Activated naive CD8-positive, alpha-beta T cell (primary cell): Measurements from ENCODE around the gene DCLK3.

Experiments
- H3K27ac Mint-ChIP-seq: one replicate; pipeline ENCODE4 v1.8.0; 2021; ENCODE audit warnings: mixed read lengths
- H3K27me3 Mint-ChIP-seq: one replicate; pipeline ENCODE4 v1.8.0; 2021; ENCODE audit warnings: mixed read lengths
- H3K36me3 Mint-ChIP-seq: one replicate; pipeline ENCODE4 v1.8.0; 2021; ENCODE audit warnings: mixed read lengths
- H3K4me1 Mint-ChIP-seq: one replicate; pipeline ENCODE4 v1.8.0; 2021; ENCODE audit warnings: low read depth, mixed read lengths
- H3K4me3 Mint-ChIP-seq: one replicate; pipeline ENCODE4 v1.8.0; 2021; ENCODE audit warnings: mild to moderate bottlenecking, mixed read lengths
- H3K9me3 Mint-ChIP-seq: one replicate; pipeline ENCODE4 v1.8.0; 2021; ENCODE audit warnings: low read depth, mixed read lengths

The DCLK3 gene

DNA sequence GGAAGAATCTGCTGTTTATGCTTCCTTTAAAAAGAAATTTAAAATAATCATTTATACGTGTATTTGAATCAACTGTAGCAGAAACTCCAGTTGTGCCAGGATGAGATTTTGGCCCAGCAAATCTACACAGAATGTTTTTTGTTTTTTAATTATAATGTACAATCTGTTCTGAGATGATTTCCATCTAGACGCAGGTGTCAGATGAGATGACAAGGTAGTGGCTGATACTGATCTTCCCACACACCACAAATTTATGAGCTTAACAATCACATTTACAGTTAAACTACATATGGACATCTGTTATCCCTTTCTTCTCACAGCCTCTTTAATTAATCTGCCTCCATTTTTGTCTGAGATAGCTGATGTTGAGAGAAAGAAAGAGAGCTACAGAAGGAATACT lies 23.6 kb downstream of the DCLK3 start:
- Mint-ChIP-seq H3K36me3 (no peaks in the 10 kb centered on the region), H3K27me3 (no peaks in the 10 kb centered on the region), H3K9me3 (no peaks in the 10 kb centered on the region), H3K4me1 (no peaks in the 10 kb centered on the region), H3K27ac (no peak overlapping the region), H3K4me3 (no peak overlapping the region)

DNA sequence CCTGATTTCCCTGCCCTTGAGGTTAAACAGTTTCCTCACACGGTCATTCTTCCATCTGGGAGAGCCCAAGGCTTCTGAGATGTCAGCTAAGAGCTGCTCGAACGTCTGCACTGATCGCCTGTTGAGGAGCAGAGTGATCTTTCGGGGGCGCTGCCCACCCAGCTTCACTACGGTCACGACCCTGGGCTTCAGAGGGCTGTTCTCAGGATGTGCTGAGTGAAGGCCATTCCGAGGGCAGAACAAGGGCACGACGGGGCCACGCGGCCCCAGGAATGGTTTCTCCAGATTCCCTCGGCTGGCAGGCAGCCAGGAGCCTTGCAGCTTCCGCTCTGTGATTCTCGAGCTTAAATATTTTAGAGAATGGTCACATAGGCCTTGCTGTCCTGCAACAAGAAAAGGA lies 25.7 kb downstream of the DCLK3 start:
- no peak overlapping the region for H3K4me3 Mint-ChIP-seq
- no peaks in the 10 kb centered on the region for H3K4me1 Mint-ChIP-seq
- no peaks in the 10 kb centered on the region for H3K36me3 Mint-ChIP-seq
- no peaks in the 10 kb centered on the region for H3K27me3 Mint-ChIP-seq
- no peak overlapping the region for H3K27ac Mint-ChIP-seq
- no peaks in the 10 kb centered on the region for H3K9me3 Mint-ChIP-seq

DNA sequence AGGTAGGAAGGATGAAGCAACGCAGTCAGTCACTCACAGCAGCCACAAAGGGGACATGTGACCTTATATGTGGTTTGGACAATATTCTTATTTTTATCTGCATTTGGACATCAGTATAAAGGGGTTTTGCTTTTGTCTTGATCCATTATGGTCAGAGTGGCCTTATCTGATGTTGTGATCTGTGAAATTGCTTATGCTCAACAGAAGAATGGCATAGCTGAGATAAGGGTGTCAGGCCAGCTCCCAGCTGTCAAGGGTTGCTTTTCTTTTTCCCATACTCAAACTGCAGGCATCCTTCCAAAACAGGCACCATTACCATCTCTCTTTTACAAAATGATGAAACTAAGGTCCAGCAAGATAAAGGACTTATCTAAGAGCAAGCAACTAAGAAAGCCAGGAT lies 28.1 kb downstream of the DCLK3 start:
- H3K4me1 Mint-ChIP-seq, result no peaks in the 10 kb centered on the region
- no peak overlapping the region for H3K4me3 Mint-ChIP-seq
- H3K36me3 Mint-ChIP-seq, result no peaks in the 10 kb centered on the region
- no peaks in the 10 kb centered on the region for H3K9me3 Mint-ChIP-seq
- no peaks in the 10 kb centered on the region for H3K27me3 Mint-ChIP-seq
- no peak overlapping the region for H3K27ac Mint-ChIP-seq

DNA sequence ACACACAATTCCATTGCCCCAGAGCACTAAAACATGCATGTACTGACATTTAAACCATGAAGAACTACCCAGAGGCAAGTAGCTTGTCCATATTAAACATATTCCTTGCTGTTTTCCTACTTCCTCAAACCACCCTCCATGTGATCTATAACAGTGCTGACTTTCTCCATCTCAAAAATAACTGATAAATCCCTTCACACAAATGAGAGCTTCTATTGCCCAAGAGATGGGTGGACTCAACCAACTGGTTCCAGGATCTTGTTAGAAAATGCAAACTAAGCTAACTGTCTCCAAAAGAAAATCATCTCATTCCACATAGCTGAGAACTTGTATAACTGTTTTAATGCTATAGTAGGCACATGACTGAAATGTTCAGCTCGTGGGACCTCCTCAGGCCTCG lies 29.6 kb downstream of the DCLK3 start:
- Mint-ChIP-seq H3K27ac (no peak overlapping the region), H3K4me3 (no peak overlapping the region), H3K36me3 (no peaks in the 10 kb centered on the region), H3K4me1 (no peaks in the 10 kb centered on the region), H3K9me3 (no peaks in the 10 kb centered on the region), H3K27me3 (no peaks in the 10 kb centered on the region)

DNA sequence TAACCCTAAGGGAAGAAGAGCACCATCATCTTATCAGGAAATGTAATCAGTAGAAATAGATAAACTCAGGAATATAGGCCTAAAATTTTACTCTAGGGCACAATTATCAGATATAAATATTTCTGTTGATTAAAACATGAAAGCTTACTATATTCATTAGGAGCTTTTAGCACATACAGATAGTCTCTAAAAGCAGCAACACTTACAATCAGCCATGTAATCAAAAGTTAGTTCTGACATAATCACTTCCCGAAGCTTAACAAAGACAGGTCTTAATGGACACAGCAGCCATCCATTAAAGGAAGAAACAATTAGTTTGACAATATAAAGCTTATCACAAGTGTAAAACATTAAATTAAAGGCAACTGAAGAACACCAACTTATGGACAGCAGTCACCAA lies 30.6 kb downstream of the DCLK3 start:
- Mint-ChIP-seq H3K27me3 (no peaks in the 10 kb centered on the region), H3K4me1 (no peaks in the 10 kb centered on the region), H3K9me3 (no peaks in the 10 kb centered on the region), H3K36me3 (no peaks in the 10 kb centered on the region), H3K4me3 (no peak overlapping the region), H3K27ac (no peak overlapping the region)

DNA sequence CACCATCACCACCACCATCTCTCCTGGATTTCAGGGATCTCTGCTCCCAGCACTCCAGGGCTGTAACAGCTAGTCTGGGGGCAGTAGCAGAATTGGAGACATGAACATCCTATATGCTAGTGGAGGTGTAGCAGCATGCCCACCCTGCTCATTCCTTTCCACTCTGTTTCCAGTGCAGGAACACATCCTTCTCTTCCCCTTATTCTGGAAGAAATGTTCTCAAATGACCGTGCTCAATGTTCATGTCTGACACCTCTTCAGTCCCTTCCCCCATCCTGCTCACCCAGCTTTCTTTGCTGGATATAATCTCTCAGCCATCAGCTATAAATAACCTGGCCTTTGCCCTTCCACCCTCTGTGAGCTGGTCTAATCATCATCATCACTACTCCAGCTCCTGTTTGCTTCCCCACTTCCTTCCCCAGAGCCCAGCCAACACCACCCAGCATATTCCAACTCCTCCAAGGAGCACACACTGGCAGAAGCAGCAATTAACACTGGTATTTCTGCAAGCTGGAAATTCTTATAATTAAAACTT lies 31.1 kb downstream of the DCLK3 start:
- no peak overlapping the region for H3K4me3 Mint-ChIP-seq
- no peaks in the 10 kb centered on the region for H3K27me3 Mint-ChIP-seq
- no peaks in the 10 kb centered on the region for H3K4me1 Mint-ChIP-seq
- H3K36me3 Mint-ChIP-seq, result no peaks in the 10 kb centered on the region
- H3K9me3 Mint-ChIP-seq, result no peaks in the 10 kb centered on the region
- no peak overlapping the region for H3K27ac Mint-ChIP-seq

DNA sequence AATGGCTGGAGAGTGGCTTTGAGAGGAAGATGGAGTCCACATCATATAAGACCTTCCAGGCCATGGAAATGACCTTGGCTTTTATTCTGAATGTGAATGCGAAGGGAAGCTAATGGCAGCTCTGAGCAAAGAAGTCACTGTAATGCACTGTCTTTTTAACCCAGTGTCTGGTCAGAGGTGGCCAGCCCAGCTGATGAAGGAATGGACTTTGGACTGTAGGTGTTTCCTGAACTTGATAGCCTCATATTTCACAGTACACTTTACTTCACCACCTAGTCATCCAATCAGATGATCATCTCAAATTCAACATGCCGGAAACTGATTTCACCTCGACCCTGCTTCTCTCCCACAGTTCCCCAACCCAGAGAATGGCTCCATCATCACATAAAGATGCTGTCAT lies 33.4 kb downstream of the DCLK3 start:
- Mint-ChIP-seq H3K36me3 (no peaks in the 10 kb centered on the region), H3K9me3 (no peaks in the 10 kb centered on the region), H3K27me3 (no peaks in the 10 kb centered on the region), H3K27ac (no peak overlapping the region), H3K4me3 (no peak overlapping the region), H3K4me1 (no peaks in the 10 kb centered on the region)

DNA sequence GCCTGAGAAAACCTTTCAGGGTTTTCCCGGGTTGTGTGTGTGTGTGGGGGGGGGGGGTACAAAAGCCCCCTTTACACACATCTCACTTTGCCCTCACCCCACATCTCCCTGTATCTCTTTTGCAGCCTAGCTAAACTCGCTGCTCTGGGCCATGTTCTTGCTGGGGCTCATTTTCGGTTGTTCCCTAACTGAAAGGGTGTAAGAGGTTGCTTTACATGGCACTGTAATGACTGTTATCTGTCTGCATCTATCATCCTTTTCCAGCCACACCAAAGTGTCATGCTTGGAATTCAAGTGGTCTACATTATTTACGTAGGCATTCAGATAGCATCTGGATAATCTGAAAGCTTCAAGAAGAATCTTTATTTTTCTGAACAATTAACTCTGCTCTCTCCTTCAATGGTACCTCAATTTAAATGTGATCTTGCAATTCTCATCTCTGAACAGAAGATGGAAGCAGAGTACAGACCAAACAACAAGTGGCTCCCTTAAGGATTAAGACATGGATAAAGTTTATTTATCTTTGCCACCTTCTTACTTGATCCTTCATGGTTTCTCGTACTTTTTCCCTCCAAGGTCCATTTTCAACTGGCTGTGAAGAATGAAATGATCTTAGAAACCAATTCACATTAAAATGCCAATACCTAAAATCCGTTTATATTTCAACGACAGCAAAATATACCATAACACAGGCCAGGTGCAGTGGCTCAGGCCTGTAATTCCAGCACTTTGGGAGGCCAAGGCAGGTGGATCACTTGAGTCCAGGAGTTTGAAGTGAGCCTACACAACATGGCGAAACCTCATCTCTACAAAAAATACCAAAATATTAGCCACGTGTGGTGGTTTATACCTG lies 34.9 kb downstream of the DCLK3 start:
- H3K27ac Mint-ChIP-seq, result no peak overlapping the region
- H3K4me3 Mint-ChIP-seq, result no peak overlapping the region

DNA sequence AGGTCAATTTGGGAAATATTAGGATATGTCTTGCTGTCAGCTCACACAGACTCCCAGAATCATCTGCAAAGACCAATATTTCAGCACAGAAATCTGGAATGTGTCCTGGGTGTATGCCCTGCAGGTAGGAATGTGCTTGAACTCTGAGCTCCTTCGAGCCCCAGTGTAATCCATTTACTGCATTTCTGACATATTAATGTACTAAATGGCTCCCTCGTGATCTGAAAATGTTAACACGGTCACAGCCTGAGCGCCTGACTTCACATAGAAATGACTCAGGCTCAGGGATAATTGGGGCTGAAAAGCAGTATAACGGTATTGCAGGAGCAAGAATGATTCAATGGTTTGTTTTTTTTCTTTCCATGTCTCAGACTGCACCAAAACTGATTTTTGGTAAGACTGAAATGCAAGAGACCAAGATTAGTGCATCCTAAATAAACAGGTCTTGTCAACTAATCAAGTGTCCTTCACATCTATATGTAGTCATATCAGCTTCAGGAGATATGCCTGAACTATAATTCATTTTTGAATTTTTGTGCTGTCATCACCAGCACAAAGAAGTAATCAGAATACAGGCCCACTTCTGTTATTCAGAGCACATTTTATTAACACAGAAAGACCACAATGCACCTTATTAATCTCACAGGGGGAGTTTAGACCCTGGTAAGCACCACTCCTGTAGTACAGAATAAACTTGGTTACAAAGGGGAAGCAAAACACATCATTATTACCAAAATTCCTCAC lies 49.8 kb downstream of the DCLK3 start:
- H3K36me3 Mint-ChIP-seq, result no peaks in the 10 kb centered on the region
- no peaks in the 10 kb centered on the region for H3K4me1 Mint-ChIP-seq
- H3K9me3 Mint-ChIP-seq, result no peaks in the 10 kb centered on the region
- H3K27me3 Mint-ChIP-seq, result no peaks in the 10 kb centered on the region
- no peak overlapping the region for H3K27ac Mint-ChIP-seq
- H3K4me3 Mint-ChIP-seq, result no peak overlapping the region

More for the DNA sequence above, 34.9 kb downstream of the DCLK3 start:
- Mint-ChIP-seq H3K36me3 (no peaks in the 10 kb centered on the region), H3K27me3 (no peaks in the 10 kb centered on the region), H3K9me3 (no peaks in the 10 kb centered on the region), H3K4me1 (no peaks in the 10 kb centered on the region)

DNA sequence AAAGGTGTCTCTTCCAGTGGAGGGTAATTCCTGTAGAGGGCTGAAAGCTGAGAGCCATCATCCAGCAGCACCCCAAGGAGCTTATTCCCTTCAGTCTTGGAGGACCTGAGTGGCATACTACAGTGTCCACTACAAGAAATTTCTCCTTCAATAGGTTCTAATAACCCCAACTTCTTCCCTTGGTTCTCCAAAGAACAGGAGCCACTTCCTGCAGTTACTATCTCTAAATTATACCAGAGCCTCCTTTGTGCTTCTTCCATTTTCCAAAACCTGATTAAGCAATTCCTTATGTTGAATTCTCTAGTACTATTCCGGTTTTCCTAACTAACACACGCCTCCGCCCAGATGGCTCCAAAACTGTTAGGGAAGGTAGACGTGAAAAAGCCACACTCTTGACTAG lies 50.4 kb downstream of the DCLK3 start:
- Mint-ChIP-seq H3K27ac (no peak overlapping the region), H3K4me1 (no peaks in the 10 kb centered on the region), H3K9me3 (no peaks in the 10 kb centered on the region), H3K4me3 (no peak overlapping the region), H3K27me3 (no peaks in the 10 kb centered on the region), H3K36me3 (no peaks in the 10 kb centered on the region)

DNA sequence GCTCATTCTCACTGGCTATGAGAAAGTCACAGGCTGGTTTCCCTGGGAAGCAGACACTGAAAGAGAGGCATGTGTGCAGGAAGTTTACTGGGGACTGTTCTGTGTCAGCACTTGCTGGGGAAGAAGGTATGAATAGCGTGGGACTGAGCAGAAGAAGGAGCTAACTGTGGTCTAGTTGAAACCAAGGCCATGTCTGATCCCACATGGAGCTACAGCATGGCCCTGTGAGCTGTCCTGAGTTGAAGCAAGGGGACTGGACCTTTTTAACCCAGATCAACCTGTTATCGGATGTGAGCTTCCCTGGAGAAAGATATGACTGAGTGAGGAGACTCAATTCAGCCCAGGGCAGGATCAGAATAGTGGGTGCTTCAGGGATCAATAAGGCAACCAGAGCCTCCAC lies 53.7 kb downstream of the DCLK3 start:
- H3K27me3 Mint-ChIP-seq, result no peaks in the 10 kb centered on the region
- no peaks in the 10 kb centered on the region for H3K36me3 Mint-ChIP-seq
- H3K4me3 Mint-ChIP-seq, result no peak overlapping the region
- no peaks in the 10 kb centered on the region for H3K9me3 Mint-ChIP-seq
- H3K27ac Mint-ChIP-seq, result no peak overlapping the region
- H3K4me1 Mint-ChIP-seq, result peaks cover 4% of the 10 kb centered on the region

DNA sequence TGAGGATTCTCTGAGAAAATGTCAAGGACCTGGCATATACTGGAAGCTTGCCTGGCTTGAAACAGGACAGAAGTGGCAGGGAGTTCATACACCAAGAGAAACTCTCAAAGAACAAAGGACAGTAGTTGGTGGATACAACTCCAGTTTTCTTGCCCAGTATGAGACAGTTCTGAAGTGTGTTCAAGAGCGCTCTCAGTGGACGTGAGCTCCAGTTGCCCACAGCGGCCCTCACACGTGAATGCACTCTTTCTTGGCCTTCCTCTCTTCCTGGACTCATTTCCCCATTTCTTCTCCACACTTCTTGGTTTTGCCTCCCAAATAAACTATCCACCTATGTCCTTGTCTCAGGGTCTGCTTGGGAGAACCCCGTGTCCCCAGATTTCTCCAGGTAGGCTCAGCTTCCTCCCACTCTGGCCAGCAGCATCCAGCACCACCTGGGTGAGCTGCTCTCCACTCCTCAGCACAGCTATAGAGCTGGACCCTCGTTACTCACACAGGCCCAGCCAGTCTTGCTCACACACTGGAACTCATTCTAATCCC lies 54.5 kb downstream of the DCLK3 start:
- Mint-ChIP-seq H3K9me3 (no peaks in the 10 kb centered on the region), H3K27ac (no peak overlapping the region), H3K27me3 (no peaks in the 10 kb centered on the region), H3K4me1 (peaks cover 4% of the 10 kb centered on the region), H3K36me3 (no peaks in the 10 kb centered on the region), H3K4me3 (no peak overlapping the region)

DNA sequence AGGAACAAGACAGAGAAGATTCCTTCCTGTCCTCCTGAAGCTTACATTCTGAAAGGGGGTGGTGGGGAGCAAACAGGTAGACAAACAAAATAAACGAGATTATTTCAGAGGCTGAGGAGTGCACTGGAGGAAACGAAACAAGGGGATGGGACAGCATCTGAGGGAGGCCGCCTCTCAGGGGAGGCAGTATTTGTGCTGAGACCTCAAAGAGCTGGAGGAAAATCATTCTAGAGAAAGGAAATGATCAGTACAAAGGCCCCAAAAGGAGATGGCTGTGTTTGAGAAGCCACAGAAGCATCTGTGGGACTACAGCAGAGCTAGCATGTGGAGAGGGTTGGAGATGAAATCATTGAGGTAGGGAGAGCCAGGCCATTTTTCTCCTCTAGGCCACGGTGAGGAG lies 55.1 kb downstream of the DCLK3 start:
- H3K9me3 Mint-ChIP-seq, result no peaks in the 10 kb centered on the region
- H3K27ac Mint-ChIP-seq, result no peak overlapping the region
- no peaks in the 10 kb centered on the region for H3K36me3 Mint-ChIP-seq
- peaks cover 2% of the 10 kb centered on the region for H3K27me3 Mint-ChIP-seq
- H3K4me1 Mint-ChIP-seq, result peaks cover 4% of the 10 kb centered on the region
- no peak overlapping the region for H3K4me3 Mint-ChIP-seq

DNA sequence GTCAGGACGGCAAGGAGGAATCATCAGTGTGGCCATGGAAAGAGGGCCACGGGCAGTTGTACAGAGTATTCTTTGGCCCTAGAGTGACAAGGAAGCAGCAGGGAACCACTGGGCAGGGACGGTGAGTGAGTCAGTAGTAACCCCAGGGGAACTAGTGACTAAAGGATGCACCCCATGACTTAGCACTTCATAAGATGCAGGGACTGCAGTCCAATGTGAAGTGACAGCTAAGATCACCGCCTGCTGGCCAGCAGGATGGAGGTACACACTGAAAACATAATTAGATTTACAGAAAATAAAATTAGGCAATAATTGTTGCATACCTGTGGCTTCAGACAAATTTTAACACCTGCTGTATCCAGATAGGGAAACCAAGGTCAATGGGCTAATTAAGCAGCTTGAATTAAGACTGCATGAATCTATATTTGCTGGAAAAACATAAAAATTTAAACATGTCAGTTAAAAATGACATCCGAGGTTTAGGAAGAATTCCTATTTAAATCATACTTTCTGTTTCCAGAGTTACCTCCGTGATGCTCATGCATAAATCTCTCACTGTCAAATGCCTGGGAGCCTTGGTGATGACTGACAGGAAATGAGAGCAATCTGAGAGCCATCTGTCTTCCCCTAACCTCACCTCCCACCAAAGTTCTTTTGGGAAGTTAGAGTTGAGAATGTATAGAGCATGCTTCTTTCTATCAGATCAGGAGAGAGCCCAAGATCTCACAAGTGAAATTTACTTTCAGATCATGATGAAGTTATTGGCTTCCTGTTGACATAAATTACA lies 56.5 kb downstream of the DCLK3 start:
- no peak overlapping the region for H3K4me3 Mint-ChIP-seq
- H3K27me3 Mint-ChIP-seq, result peaks cover 3% of the 10 kb centered on the region
- H3K4me1 Mint-ChIP-seq, result peaks cover 4% of the 10 kb centered on the region
- no peak overlapping the region for H3K27ac Mint-ChIP-seq
- no peaks in the 10 kb centered on the region for H3K36me3 Mint-ChIP-seq
- no peaks in the 10 kb centered on the region for H3K9me3 Mint-ChIP-seq

DNA sequence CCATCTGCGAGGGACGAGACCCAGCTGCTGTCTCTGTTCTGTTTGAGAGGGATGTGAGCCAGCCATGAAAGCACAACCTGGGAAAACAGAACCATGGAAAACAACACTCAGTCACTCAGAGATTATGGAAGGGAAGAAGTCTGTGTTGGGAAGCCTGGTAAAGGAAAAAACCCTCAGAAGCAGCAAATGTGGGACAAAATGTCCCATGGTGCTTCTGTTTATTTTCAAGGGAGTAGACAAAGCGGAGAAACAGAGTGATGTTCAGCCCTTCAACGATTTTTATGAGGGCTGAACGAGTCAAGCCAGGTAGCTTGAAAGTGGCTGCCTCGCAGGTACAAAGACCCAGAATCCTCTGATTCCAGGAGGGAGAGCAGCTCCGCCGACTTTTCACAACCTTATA lies 59.3 kb downstream of the DCLK3 start:
- Mint-ChIP-seq H3K9me3 (no peaks in the 10 kb centered on the region), H3K27me3 (peaks cover 6% of the 10 kb centered on the region), H3K27ac (no peak overlapping the region), H3K4me3 (no peak overlapping the region), H3K4me1 (peaks cover 4% of the 10 kb centered on the region), H3K36me3 (no peaks in the 10 kb centered on the region)
